Sigmoid colon (tissue), 7 donors: ENCODE results near the gene MZT2A. TPM values are rescaled to one million over a fixed set of nuclear protein-coding genes. Genes with fewer than 3 reads are reported as not detected.
"Not testable (repeated sequence)": the region's sequence is repeated elsewhere in the genome, so short reads cannot be mapped to it uniquely, and the experiment has no call there.

Experiments used
- DNase-seq: peaks from one replicate; pipeline ENCODE4 v3.0.0-alpha.2; 2019
- H3K27ac ChIP-seq, 4 donors: fragments of 200-600 bp; sonication (generic); one replicate each; pipeline ENCODE4 v1.5.1; 2016 to 2019; ENCODE audit warnings: mild to moderate bottlenecking in 1 of 4
- H3K27me3 ChIP-seq, 3 donors: fragments of 200-600 bp; sonication (generic); one replicate each; pipeline ENCODE4 v1.5.1; 2019; ENCODE audit warnings: mild to moderate bottlenecking in 1 of 3
- H3K36me3 ChIP-seq, 4 donors: fragments of 200-600 bp; sonication (generic); one replicate each; pipeline ENCODE4 v1.5.1; 2016 to 2019
- H3K4me1 ChIP-seq, 4 donors: fragments of 200-600 bp; sonication (generic); one replicate each; pipeline ENCODE4 v1.5.1; 2017 to 2019
- H3K4me3 ChIP-seq, 4 donors: fragments of 200-600 bp; sonication (generic); one replicate each; pipeline ENCODE4 v1.5.1; 2017 to 2019; ENCODE audit warnings: mild to moderate bottlenecking in 2 of 4, moderate library complexity in 1 of 4
- H3K9me3 ChIP-seq, 4 donors: fragments of 200-600 bp in 3 of 4; sonication (generic) in 3 of 4; one replicate each; pipeline versions ENCODE4 v1.5.1 to v1.6.1; 2013 to 2019
- CTCF ChIP-seq, 4 experiments: fragments of 450-650 bp in 3 of 4; fragments of 200-600 bp in 1 of 4; IDR thresholded peaks; one replicate each; pipeline ENCODE4 v1.5.1; 2016 to 2019; ENCODE audit warnings: antibody characterized with exemption in 4 of 4, mild to moderate bottlenecking in 3 of 4, moderate library complexity in 2 of 4
- EP300 ChIP-seq, 4 donors: sonication (generic); formaldehyde crosslinking; IDR thresholded peaks; one replicate each; pipeline ENCODE4 v1.6.1; 2017; ENCODE audit warnings: antibody characterized with exemption in 4 of 4
- POLR2A ChIP-seq, 2 donors: fragments of 450-650 bp; IDR thresholded peaks; one replicate each; pipeline ENCODE4 v1.6.1; 2016; ENCODE audit warnings: antibody characterized with exemption in 2 of 2, mild to moderate bottlenecking in 2 of 2, moderate library complexity in 2 of 2
- POLR2AphosphoS5 ChIP-seq, 4 donors: sonication (generic); formaldehyde crosslinking; IDR thresholded peaks; one replicate each; pipeline ENCODE4 v1.6.1; 2017; ENCODE audit warnings: antibody characterized with exemption in 4 of 4
- WGBS, 2 donors: extraction: QIAGEN DNeasy Blood & Tissue Kit; methylation state at CpG; one replicate each; pipeline ENCODE4 v1.1.7; 2013; 5-methylcytosine and 5-hydroxymethylcytosine counted together
- intact Hi-C: fragments of 100-400 bp; cut with DNase I; formaldehyde crosslinking; loops from one replicate; pipeline ENCODE4 v1.15.1; 2023
- polyA plus RNA-seq, 3 donors: library from polyadenylated mRNA; stranded (reverse); fragments of 200-250 nt; gene quantifications; one replicate each; pipeline ENCODE4 v1.2.3, GENCODE V29; 2013
- total RNA-seq, 4 donors: library from RNA; depleted of rRNA; stranded (reverse); fragments of >200 nt; gene quantifications; one replicate each; pipeline ENCODE4 v1.1.0, GENCODE V29; 2016
- donor health status: healthy with polysubstance abuse.
- donor health status: Bipolar disorder and iron deficiency.
- donor health status: healthy.

The MZT2A gene
- total and polyA plus RNA-seq, 7 donors = 69.7 to 166 (median 79.4) TPM

GRCh38 chr2:131516011-131516410 lies 23.8 kb upstream of the MZT2A start:
- Histone ChIP-seq H3K36me3 (peaks cover 0 to 57% (median 15%) of the 10 kb centered on the region in 4 donors), H3K27ac (no peak overlapping the region), H3K27me3 (no peaks in the 10 kb centered on the region), H3K4me3 (no peak overlapping the region), H3K4me1 (no peaks in the 10 kb centered on the region), H3K9me3 (no peaks in the 10 kb centered on the region)
- intact Hi-C loops = no loop called here
- no peak for TF ChIP-seq POLR2A (IDR thresholded peaks at IDR 0.05)
- TF ChIP-seq POLR2AphosphoS5 (IDR thresholded peaks at IDR 0.05) = no peak
- TF ChIP-seq CTCF (IDR thresholded peaks at IDR 0.05) = no peak
- TF ChIP-seq EP300 (IDR thresholded peaks at IDR 0.05) = no peak
- 86% methylated on average over 10 of the region's 10 CpGs for WGBS, 2 donors
- DNase-seq = peak; percentile 65

GRCh38 chr2:131515235-131515634 lies 23.0 kb upstream of the MZT2A start:
- 83 to 91% methylated on average over 14 of the region's 14 CpGs for WGBS, 2 donors
- intact Hi-C loops = not testable (repeated sequence)

GRCh38 chr2:131514408-131515166 lies 22.4 kb upstream of the MZT2A start:
- intact Hi-C loops, H3K27me3 ChIP-seq, H3K4me3 ChIP-seq, DNase-seq, H3K27ac ChIP-seq, H3K4me1 ChIP-seq, H3K9me3 ChIP-seq: not testable (repeated sequence)
- 56 to 77% methylated on average over 15 of the region's 15 CpGs for WGBS, 2 donors
- peaks cover 0 to 56% (median 10%) of the 10 kb centered on the region in 4 donors for H3K36me3 ChIP-seq

More at GRCh38 chr2:131515235-131515634, 23.0 kb upstream of the MZT2A start:
- H3K4me1 ChIP-seq, H3K9me3 ChIP-seq, H3K27me3 ChIP-seq, H3K4me3 ChIP-seq, H3K27ac ChIP-seq: not testable (repeated sequence)
- peak; percentile 63 for DNase-seq
- H3K36me3 ChIP-seq = peaks cover 0 to 56% (median 11%) of the 10 kb centered on the region in 4 donors

- H3K36me3 ChIP-seq = peaks cover 0 to 55% (median 14%) of the 10 kb centered on the region in 4 donors
- H3K27ac ChIP-seq, DNase-seq, intact Hi-C loops, H3K4me1 ChIP-seq, H3K27me3 ChIP-seq, H3K4me3 ChIP-seq, H3K9me3 ChIP-seq: not testable (repeated sequence)
- WGBS, 2 donors = 72 to 85% methylated on average over 15 to 16 of the region's 17 CpGs
Measured at GRCh38 chr2:131511969-131512870, 20.0 kb upstream of the MZT2A start.

GRCh38 chr2:131511291-131511968 lies 19.2 kb upstream of the MZT2A start:
- intact Hi-C loops, H3K4me1 ChIP-seq, H3K9me3 ChIP-seq, H3K27me3 ChIP-seq, H3K27ac ChIP-seq, H3K4me3 ChIP-seq, DNase-seq: not testable (repeated sequence)
- H3K36me3 ChIP-seq = peaks cover 1 to 61% (median 18%) of the 10 kb centered on the region in 4 donors
- 85 to 87% methylated on average over 21 to 22 of the region's 22 CpGs for WGBS, 2 donors

- DNase-seq = no peak
- Histone ChIP-seq H3K36me3 (peaks cover 5 to 79% (median 23%) of the 10 kb centered on the region in 4 donors), H3K4me3 (no peak overlapping the region), H3K9me3 (no peaks in the 10 kb centered on the region), H3K27me3 (no peaks in the 10 kb centered on the region), H3K4me1 (no peaks in the 10 kb centered on the region), H3K27ac (no peak overlapping the region)
- WGBS, 2 donors = 75 to 86% methylated on average over 9 of the region's 9 CpGs
- TF ChIP-seq CTCF (IDR thresholded peaks at IDR 0.05) (no peak), EP300 (IDR thresholded peaks at IDR 0.05) (no peak), POLR2A (IDR thresholded peaks at IDR 0.05) (no peak), POLR2AphosphoS5 (IDR thresholded peaks at IDR 0.05) (no peak)
- intact Hi-C loops = no loop called here
Measured at GRCh38 chr2:131509615-131510014, 17.4 kb upstream of the MZT2A start.

- H3K27ac ChIP-seq, DNase-seq, intact Hi-C loops, H3K9me3 ChIP-seq, H3K4me1 ChIP-seq, H3K4me3 ChIP-seq, H3K27me3 ChIP-seq: not testable (repeated sequence)
- 68 to 90% methylated on average over 7 of the region's 7 CpGs for WGBS, 2 donors
- peaks cover 11 to 98% (median 30%) of the 10 kb centered on the region in 4 donors for H3K36me3 ChIP-seq
Measured at GRCh38 chr2:131504082-131504750, 12.0 kb upstream of the MZT2A start.

GRCh38 chr2:131503587-131503986 lies 11.4 kb upstream of the MZT2A start:
- H3K36me3 ChIP-seq = peaks cover 11 to 97% (median 28%) of the 10 kb centered on the region in 4 donors
- WGBS, 2 donors = 97 to 98% methylated on average over 4 of the region's 4 CpGs
- H3K4me1 ChIP-seq, H3K27ac ChIP-seq, intact Hi-C loops, H3K9me3 ChIP-seq, DNase-seq, H3K27me3 ChIP-seq, H3K4me3 ChIP-seq: not testable (repeated sequence)

- intact Hi-C loops, H3K9me3 ChIP-seq, H3K4me3 ChIP-seq, DNase-seq, H3K27me3 ChIP-seq: not testable (repeated sequence)
- Histone ChIP-seq H3K27ac (peak overlapping the region in 2 of 4 donors; percentile 37 to 63), H3K36me3 (peaks cover 0 to 50% (median 13%) of the 10 kb centered on the region in 4 donors), H3K4me1 (peaks cover 0 to 20% (median 11%) of the 10 kb centered on the region in 4 donors)
- WGBS, 2 donors = 45 to 69% methylated on average over 8 of the region's 8 CpGs
Measured at GRCh38 chr2:131498321-131498973, 6.2 kb upstream of the MZT2A start.
